NCI-H510A treated with DMSO at 0.1 percent for 48 hours (cell line): Measurements from ENCODE around the gene GDF9.
"Not testable (repeated sequence)": the region's sequence is repeated elsewhere in the genome, so short reads cannot be mapped to it uniquely, and the experiment has no call there.

ENCODE experiments used
- DNase-seq: peaks from one replicate; lab custom pipeline; 2025; lab: John Stamatoyannopoulos, UW

GDF9 gene

DNA sequence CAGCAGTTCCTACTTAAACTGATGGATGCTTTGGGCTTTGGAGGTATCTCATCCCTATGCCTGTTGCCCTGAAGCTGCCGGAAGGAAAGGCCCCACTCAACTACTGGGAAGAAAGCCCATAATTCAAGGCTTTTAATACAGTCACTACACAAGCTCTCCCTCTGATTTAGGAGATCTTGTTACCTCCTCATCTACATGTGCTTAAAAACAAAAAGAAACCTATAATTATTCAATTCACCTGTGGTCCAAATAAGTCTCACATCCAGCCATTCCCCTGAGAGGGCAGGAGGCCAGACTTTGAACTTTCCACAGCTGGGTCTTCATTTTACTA lies 6.5 kb upstream of the GDF9 start:
- DNase-seq = no peak

DNA sequence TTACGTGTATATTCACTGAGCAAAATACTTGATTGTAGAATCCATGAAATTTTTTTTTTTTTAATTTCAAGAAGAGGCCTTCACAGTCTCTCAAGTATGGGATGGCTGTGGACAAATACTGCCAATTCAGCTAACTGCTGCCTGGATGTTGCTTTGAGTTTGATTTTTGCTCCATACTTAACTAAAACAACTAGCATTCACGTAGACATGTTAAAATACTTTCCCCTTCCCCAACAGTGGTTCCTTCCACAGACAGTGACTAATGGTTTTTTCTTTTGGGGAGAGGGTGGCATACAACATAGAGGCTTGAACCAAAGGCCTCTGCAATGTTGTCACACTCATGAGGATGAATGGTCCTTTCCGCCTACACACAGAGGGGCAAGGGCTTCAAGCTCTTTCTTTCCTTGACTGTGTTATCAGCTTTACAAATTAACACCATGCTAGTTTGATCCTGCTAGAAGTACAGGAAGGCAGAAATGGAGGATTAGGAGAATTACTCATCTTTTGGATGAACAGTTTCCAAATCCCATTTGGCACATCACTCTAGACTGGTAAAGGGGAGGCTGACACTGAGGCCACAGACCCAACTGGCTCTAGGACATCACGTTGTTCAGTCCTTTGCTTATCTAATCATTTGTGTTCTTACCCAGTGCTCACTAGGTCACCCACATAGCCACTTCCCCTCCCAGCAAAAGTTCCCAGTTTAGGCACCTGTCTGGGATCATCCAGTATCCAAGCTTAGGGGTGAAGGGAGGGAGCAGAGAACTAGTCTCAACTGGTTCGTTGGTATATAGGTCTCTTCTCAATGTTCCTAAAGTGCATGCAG lies 5.4 kb upstream of the GDF9 start:
- DNase-seq = no peak

DNA sequence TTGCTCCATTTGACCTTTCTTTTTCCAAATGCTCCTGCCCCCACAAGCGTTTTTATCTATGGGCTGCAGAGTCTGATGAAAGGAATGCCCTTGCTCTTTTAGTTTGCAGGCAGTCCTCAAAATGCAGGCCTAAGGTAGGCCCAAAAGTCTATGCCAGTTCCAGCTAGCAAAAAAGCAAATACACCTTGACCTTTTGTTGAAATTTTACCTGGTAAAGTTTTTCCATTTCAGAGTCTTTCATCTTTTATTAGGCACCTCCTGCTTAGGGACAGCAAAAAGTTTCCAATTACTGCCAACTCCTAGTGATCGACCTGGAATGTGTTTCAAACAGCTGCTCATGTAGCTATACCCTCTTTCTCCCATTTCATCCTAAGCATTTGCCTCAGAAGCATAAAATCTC lies 4.5 kb upstream of the GDF9 start:
- DNase-seq = no peak

DNA sequence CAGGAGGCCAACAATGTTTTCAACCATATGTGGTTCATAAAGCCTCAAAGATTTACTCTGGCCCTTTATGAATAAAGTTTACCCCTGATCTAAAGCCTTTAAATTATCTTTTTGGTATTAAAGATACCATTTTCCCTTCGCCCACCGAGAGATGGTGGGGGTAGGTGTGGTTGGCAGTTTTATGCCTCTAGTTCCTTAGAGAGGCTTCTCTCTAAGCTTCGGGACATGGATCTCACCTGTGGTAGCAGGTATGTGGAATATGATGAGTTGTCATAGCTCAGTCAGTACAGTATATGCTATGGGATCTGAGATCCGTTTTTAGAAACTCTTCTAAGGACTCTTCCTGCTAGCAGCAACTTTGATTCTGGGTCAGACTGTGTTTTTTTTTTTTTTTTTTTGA lies 2.5 kb upstream of the GDF9 start:
- no peak for DNase-seq

DNA sequence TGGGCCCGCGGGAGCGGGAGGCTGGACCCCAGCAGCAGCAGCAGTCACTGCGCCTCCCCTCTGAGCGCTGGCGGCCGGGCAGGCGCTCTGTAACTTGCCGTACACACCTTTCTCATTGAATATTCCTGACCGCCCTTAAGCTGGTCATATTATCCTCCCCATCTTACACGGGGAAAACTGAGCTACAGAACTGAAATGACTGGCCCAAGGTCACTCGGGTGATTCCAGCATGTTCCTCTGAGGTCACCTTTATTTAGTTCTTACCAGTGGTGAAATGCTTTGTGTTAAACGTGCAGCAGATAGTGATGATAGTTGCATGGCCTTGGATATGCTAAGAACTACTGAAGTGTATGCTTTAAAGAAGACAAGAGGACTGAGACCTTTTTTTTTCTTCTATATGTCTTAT lies 780 bp upstream of the GDF9 start:
- no peak for DNase-seq

DNA sequence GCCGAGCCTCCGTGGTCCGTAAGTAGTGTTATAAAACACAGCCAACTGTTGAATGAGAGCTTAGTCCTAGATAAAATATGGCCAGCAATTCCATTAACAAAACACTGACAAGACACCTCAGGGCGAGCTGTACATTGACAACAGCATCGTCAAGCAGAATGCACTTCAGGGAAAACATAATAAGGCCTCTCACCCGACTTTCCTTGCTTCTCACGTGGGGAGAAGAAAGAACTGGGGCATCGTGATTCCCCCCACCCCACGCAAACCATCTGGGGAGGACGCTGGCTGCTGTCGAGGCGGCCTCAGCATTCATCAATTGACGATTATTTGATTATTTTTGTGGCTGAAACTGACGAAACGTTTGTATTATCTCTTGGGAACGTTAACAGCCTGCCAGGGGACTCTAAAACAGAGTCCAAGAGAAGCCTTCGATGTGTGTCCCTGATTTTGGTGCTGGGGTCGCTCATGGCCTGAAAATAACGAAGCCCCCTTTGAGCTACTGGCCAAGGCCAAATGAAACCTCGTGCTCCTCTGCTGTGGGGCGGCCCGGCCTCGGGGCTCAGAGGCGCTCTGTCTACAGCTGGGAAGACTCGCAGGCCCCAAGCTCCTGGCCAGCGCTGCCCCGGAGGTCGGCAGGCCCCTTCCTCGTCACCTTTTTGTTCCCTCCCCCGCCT lies 464 bp downstream of the GDF9 start:
- DNase-seq = no peak

DNA sequence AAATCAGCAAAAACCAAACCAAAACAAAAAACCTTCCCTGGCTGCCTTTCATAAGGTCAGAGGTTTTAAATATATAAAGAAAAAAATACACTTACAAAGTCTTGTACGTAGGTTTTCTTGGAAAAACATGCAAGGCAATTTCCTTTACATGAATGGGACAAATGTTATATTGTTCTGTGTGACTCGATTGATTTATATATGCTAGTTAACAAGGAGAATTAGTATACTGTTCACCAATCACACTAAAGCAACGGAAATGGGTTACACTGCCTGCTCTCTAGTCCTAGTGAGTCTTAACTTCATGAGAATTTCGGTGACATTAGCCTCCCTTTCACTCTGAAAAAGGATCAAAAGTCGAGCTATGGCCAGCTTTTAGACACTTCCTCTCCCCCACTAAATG lies 5.5 kb downstream of the GDF9 start:
- no peak for DNase-seq

DNA sequence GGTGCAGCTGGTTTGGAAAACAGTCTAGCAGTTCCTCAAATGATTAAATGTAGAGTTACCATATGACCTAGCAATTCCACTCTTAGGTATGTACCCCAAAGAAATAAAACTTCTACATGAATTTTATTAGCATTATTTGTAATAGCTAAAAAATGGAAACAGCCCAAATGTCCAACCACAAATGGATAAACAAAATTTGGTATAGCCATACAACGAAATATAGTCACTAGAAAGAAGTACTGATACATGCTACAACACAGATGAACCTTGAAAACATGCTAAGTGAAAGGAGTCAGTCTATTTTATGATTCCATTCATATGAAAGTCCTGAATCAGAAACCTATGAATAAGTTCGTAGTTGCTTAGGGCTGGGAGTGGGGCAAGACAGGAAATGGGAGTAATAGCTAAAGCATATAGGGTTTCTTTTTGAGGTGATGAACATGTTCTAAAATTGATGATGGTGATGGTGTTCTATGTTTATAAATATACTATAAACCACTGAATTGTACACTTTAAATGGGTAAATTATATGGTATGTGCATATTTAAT lies 6.3 kb downstream of the GDF9 start:
- DNase-seq = no peak

DNA sequence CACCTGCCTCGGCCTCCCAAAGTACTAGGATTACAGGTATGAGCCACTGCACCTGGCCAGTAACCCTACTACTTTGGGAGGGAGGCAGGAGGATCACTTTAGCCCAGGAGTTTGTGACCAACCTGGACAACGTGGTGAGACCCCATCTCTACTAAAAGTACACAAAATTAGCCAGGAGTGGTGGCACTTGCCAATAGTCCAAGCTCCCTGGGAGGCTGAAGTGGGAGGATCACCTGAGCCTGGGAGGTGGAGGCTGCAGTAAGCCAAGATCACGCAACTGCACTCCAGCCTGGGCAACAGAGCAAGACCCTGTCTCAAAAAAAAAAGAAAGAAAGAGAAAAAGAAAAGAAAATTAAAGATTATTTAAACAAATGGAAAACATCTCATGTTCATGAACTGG lies 10.3 kb downstream of the GDF9 start:
- DNase-seq = no peak

DNA sequence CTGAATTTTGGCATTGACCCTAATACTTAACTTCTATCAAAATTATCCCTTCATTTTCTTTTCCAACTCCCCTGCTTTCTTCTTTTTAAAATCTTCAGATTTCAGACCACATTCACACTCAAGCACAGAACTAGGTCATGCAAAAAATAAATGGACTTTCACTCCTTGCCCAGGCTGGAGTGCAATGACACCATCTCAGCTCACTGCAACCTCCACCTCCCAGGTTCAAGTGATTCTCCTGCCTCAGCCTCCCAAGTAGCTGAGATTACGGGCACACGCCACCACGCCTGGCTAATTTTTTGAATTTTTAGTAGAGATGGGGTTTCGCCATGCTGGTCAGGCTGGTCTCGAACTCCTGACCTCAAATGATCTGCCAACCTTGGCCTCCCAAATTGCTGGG lies 11.3 kb downstream of the GDF9 start:
- DNase-seq = not testable (repeated sequence)

DNA sequence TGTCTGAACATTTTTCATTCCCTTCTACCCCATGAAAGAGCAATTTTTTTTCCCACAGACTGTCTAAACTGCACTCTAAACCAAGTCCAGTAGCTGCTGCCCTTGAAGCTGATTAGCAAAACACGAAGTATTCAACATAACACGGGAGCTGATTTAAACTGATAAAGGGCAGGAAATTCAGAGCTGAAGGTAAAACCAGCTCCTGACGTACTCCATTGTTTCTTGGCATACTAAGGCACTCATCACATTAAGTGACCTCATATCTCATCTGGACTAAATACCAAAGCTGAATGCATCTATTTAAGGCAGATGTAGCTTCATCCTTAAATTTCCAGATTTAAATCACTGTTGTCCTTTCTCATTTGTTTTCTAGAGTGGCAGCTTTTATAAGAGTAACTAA lies 12.0 kb downstream of the GDF9 start:
- DNase-seq = no peak

DNA sequence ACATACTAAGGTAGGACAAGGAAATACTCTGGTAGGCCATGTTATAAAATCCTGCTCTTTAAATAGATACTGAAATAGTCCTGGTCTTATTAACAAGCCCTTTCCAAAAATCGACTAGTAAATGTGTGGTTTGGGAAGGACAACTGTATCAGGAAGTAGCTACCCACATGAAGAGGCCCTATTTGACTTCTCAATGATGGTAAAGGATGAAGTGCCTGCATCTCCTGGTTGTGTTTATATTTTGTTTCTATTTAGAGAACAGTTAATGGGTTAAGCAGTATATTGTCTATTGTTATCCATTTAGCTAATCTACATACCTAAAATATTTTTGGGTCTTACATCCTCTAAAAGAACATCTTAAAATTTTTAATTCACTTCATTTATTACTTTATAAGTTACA lies 12.5 kb downstream of the GDF9 start:
- no peak for DNase-seq

DNA sequence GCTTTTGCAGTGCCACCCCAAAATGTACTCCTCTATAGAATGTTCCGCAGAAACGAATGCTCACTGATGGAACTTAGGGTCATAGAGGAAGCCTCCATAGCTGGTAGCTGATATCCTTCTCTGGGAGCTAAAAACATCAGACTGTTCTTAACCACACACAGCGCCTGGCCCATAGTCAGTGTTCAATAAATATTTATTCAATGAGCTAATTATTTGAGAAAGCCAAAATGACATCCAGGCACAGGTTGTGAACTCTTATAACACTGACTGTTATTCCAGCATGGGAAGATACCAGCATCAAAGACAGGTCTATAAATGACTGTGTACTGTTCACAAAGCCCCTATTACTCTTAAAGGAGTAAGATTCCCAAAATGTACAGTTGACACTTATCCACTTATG lies 12.9 kb downstream of the GDF9 start:
- DNase-seq = no peak

DNA sequence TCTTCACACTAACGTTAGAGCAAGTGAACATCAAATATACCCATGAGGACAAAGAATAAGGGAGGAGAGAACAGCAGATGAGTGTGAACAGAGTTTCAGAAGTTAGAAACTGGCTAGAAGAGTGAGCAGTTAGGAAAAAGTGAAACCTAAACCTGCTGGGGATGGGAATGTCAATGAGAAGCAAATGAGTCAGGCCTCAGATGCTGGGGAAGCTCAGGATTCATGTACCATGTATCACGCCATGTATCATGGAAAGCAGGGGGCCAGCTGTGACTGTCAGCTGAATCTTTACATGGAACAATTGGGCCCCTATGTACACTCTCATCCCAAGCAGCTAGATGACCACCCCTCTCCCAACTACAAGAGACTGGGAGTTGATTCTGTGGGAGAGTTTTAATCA lies 16.2 kb downstream of the GDF9 start:
- DNase-seq = no peak

DNA sequence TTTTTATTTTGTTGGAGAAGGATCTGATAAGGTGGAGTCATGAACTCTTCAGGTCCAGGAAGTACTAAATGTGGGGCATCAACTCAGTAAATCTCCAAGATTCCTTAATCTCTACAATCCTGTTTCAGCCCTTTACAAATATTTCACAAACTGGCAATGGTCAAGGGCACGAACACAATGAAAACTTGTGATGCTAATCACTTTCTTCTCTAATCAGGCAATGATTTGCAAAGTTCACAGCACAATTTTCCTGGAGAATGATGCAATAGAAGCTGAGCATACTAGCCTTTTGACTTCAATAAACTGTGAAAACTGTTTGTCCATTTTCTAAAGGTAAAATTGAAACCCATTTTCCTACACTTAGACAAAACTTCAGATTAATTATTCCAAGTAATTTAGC lies 16.9 kb downstream of the GDF9 start:
- no peak for DNase-seq

DNA sequence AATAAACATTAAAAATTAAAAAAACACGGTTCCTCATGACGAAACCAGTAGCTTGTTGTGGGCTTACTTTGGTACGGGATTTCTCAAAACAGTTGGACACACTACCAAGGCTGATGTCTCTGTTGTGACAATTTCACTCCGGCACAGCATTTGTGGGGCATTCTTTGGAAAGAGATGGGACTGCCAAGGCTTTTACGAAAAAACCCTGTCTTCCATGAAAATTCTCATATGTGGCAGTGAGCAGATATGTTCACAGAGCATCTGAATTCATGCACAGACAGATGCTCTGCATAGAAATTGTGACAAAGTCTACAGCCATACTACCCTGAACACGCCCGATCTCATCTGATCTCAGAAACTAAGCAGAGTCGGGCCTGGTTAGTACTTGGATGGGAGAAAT lies 18.0 kb downstream of the GDF9 start:
- no peak for DNase-seq

DNA sequence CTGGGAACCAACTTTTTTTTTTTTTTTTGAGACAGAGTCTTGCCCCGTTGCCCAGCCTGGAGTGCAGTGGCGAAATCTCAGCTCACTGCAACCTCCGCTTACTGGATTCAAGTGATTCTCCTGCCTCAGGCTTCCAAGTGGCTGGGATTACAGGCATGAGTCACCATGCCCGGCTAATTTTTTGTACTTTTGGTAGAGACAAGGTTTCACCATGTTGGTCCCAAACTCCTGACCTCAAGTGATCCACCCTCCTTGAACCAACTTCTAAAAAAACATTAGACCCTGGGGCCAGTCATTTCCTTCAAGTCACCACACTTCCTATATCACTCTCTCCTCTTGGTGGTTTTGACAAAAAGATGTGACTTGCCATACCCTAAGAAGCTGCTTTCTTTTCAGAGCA lies 25.0 kb downstream of the GDF9 start:
- no peak for DNase-seq

DNA sequence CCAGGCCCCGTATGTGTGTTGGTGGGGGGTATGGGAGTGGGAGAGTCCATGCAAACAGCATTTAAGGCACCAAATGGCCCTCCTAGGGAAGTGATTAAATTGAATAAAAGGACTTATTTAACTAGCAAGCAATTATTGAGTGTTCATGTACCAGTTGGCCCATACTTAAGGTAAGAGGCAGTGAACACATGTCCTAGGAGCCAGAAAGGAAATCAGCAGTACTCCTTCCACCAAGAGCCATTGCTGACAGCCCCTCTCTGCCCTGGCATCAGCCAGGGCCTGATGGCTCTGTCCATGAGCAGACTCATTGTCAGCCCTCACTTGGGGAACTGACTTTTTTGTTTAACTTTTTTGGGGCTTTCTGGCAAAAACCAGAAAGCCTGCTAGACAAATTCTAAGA lies 25.4 kb downstream of the GDF9 start:
- DNase-seq = no peak

DNA sequence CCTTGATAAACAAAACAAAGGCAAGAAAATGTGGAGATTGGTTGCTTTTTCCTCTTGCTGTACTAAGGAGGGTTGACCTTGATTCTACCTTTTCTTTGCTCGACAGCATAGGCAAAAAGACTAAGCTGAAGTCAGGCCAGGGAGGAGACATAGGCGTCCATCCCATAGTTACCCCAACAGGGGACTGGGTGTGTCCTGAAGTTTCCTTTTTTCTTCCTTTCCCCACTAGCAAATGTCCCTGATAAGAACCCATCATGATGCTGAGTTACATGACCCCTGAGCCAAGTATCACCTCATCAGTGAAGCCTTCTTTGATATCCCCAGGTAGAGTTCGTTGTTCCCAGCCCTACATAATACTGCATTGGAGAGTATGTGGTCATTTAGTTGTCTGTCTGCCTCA lies 26.0 kb downstream of the GDF9 start:
- no peak for DNase-seq

DNA sequence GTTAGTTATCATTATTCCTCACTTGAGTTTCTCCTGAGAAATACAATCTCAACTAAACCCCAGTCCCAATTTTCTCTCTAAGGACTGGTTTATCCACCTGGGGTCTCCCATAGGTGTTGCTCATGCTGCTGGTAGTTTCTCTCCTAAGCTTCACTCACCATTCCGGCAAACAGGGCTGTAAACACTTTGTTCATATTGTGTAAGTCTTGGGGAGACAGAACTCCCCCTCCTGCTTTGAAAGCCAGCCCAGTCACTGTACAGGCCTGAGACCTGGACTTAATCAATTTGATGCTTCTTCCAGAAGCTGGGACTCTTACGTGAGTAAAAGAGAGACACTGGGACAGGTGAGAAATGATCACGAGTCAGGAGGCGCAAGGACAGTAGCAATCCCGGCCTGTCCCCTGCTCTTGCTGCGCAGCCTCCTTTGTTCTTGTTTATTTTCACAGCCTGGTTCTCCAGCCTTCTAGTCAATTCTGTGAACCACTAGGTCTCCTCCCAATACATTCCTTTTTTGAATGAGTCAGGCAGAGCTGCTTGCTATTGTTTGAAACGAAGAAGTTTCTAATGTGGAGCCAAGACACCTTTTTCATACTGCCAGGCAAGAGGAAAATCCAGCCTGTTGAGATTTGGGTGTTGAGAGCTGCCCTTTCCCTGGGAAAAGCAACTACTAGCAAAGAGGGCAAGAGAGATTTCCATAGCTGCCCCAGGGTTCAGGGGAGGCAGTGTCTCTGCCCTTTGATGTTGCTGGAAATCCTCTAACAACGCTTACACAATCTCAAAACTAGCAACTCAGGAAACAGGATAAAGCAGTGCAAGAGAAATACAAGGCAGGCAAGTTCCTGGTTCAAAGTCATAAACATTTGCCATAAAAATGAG lies 26.6 kb downstream of the GDF9 start:
- no peak for DNase-seq

DNA sequence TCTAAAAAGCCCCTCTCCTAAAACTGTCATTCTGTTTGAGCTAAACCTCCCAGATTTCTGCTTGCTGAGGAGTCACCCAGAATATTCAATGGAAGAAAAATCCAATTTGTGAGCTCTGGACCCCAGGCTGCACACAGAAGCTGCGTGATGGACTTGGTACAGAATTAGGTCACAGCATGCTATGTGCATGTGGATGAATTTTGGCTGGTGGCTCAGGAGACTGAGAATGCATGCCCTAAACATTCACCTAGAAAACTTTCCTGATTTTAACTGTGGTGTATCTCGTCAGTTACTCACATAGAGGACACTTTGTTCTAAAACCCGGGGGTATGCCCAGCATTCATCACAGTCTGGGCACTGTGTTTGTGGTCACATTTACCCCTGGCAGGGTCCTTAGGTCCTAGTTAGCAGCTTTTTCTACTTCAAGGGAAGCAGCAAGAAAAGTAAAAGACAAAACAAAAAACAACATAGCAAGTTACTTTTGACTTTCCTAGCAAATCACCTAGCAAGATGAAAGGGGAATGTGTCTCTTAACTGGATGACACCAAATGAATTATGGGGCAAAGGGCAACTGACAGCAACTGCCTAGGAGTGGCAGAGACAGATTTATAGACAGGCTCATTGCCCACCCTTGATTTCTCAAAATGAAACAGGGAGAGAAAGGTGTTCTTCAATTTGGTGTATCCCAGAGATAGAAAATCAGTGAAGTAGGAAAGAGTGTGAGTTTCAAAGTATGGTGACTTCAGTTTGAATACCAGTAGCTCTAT lies 27.6 kb downstream of the GDF9 start:
- no peak for DNase-seq

DNA sequence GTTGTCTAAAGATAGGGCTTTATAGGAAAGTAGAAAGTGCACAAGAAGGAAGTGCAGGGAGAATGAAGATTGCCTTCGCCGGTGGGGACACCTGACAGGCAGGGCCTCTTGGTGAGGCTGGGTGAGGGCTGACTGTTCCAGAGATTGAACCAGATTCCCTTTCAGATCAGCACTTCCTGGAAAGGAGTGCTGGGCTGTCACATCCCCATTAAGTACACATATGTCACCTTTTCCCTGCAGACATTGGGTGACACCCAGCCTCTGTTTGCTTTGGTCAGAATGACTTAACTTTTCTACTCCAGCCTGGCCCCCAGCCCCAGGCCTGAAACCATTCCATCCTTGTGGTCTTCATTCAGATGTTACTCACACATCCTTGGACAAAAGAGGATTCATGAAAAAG lies 28.4 kb downstream of the GDF9 start:
- DNase-seq = no peak
